ENCODE data around the gene HCST. TPM values are rescaled to one million over a fixed set of nuclear protein-coding genes. Genes with fewer than 3 reads are reported as not detected.

Gene HCST
- total RNA-seq, 4 donors from 2014 or later, result 1.2 to 1.5 TPM; not detected in 2

DNA sequence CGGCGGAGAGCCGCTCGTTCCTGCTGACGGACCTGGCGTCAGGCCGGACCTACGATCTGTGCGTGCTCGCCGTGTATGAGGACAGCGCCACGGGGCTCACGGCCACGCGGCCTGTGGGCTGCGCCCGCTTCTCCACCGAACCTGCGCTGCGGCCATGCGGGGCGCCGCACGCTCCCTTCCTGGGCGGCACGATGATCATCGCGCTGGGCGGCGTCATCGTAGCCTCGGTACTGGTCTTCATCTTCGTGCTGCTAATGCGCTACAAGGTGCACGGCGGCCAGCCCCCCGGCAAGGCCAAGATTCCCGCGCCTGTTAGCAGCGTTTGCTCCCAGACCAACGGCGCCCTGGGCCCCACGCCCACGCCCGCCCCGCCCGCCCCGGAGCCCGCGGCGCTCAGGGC is 42.2 kb downstream of the HCST start:
- H3K4me1 ChIP-seq, result no peaks in the 10 kb centered on the region
- ATAC-seq (no peak), DNase-seq (no peak)
- in situ Hi-C loops (cut with MboI; ENCODE audit: low sequenced_read_pairs in 4 of 4) (no loop called here), intact Hi-C loops (cut with DNase I; ENCODE audit: low total_unique reads) (no loop called here)
- TF ChIP-seq POLR2A (IDR thresholded peaks at IDR 0.05) (no peak), CTCF (IDR thresholded peaks at IDR 0.05 in 4 of 5, conservative IDR thresholded peaks at IDR 0.05 in 1 of 5) (no peak)
- H3K27ac ChIP-seq, result no peak overlapping the region
- peaks cover 0 to 35% of the 10 kb centered on the region in 2 donors for H3K36me3 ChIP-seq
- no peak overlapping the region for H3K4me3 ChIP-seq
- no peaks in the 10 kb centered on the region for H3K27me3 ChIP-seq
- no peaks in the 10 kb centered on the region for H3K9me3 ChIP-seq

DNA sequence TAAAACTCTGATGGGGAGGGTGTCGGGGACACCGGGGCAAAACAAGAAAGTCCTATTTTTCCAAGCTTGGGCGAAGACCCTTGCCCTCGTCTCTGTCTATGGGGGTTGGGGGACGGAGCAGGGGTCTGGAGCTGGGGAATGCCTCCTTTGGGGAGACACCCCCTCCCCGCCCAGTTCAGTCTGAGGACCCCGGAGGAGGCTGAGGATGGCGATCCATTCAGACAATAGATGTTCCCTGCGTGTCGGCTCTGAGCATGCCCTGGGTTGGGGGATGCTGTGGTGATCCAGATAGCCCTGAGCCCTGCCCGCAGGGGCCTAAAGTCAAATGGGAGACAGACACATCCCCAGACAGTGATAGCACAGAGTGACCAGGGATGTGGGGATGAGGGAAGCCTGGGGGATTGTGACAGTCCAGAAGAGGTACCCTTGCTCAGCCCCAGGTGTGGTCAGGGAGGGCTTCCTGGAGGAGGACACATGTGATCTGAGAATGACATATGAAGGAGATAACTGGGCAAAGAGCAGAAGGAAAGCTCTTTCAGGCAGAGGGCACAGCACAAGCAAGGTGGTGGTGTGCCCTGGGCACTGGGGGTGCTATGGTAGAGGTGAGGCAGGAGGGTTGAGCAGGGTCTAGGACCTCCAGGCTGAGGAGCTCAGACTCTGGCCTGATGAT is 42.9 kb downstream of the HCST start:
- ATAC-seq (no peak), DNase-seq (no peak)
- no peaks in the 10 kb centered on the region for H3K27me3 ChIP-seq
- intact Hi-C loops (cut with DNase I; ENCODE audit: low total_unique reads) (no loop called here), in situ Hi-C loops (cut with MboI; ENCODE audit: low sequenced_read_pairs in 4 of 4) (no loop called here)
- no peaks in the 10 kb centered on the region for H3K9me3 ChIP-seq
- H3K36me3 ChIP-seq, result peaks cover 0 to 29% of the 10 kb centered on the region in 2 donors
- H3K27ac ChIP-seq, result no peak overlapping the region
- H3K4me3 ChIP-seq, result no peak overlapping the region
- no peaks in the 10 kb centered on the region for H3K4me1 ChIP-seq
- no peak for TF ChIP-seq CTCF (IDR thresholded peaks at IDR 0.05 in 4 of 5, conservative IDR thresholded peaks at IDR 0.05 in 1 of 5)

DNA sequence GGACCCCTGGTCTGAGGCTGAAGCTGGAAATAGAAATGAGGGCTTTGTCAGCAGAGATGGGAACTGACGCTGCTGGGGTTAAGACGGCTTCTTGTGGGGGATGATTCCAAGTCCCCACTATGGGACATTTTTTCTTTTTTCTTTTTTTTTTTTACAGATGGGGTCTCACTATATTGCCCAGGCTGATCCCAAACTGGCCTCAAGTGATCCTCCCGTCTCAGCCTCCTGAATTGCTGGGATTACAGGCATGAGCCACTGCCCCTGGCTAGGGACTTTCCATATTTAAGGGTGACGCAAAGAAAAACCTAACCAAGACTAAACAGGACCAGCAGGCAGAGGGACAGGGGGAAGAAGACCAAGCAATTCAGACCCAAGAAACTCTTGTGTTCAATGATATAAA is 43.9 kb downstream of the HCST start:
- intact Hi-C loops (cut with DNase I; ENCODE audit: low total_unique reads) (no loop called here), in situ Hi-C loops (cut with MboI; ENCODE audit: low sequenced_read_pairs in 4 of 4) (no loop called here)
- ATAC-seq (no peak), DNase-seq (no peak)
- TF ChIP-seq POLR2A (IDR thresholded peaks at IDR 0.05), result no peak
- no peak for TF ChIP-seq CTCF (IDR thresholded peaks at IDR 0.05 in 4 of 5, conservative IDR thresholded peaks at IDR 0.05 in 1 of 5)
- H3K4me1 ChIP-seq, result no peaks in the 10 kb centered on the region
- H3K27ac ChIP-seq, result no peak overlapping the region
- no peaks in the 10 kb centered on the region for H3K9me3 ChIP-seq
- peaks cover 0 to 21% of the 10 kb centered on the region in 2 donors for H3K36me3 ChIP-seq
- no peaks in the 10 kb centered on the region for H3K27me3 ChIP-seq
- H3K4me3 ChIP-seq, result no peak overlapping the region

- intact Hi-C loops (cut with DNase I; ENCODE audit: low total_unique reads), result no loop called here
- Histone ChIP-seq H3K27me3 (no peaks in the 10 kb centered on the region), H3K36me3 (no peaks in the 10 kb centered on the region), H3K4me1 (no peaks in the 10 kb centered on the region), H3K27ac (no peak overlapping the region), H3K4me3 (no peak overlapping the region), H3K9me3 (no peaks in the 10 kb centered on the region)
- in situ Hi-C loops (cut with MboI; ENCODE audit: low sequenced_read_pairs in 4 of 4), result no loop called here
- ATAC-seq, result no peak
- DNase-seq, result no peak
- TF ChIP-seq POLR2A (IDR thresholded peaks at IDR 0.05) (no peak), CTCF (IDR thresholded peaks at IDR 0.05 in 4 of 5, conservative IDR thresholded peaks at IDR 0.05 in 1 of 5) (no peak)
These were observed 46.8 kb downstream of the HCST start for GRCh38 chr19:35949131-35949530.

Other genes with a start within 250 kb of the HCST start
- gene UPK1A, start 236.0 kb upstream of the HCST start, total RNA-seq, result not detected
- not detected for gene ZBTB32, start 198.0 kb upstream of the HCST start, total RNA-seq
- 10 to 100 TPM in 3 of 4 donors, 1 to 10 TPM in 1; 9.3 to 39.0 (median 16.8) TPM for gene KMT2B, start 184.5 kb upstream of the HCST start, total RNA-seq
- gene IGFLR1, start 160.1 kb upstream of the HCST start, total RNA-seq, result 10 to 100 TPM in 1 of 4 donors, 1 to 10 TPM in 3; 2.0 to 14.1 (median 3.0) TPM
- gene U2AF1L4, start 157.1 kb upstream of the HCST start, total RNA-seq, result 10 to 100 TPM in 2 of 4 donors, 1 to 10 TPM in 2; 5.1 to 22.9 (median 13.4) TPM
- 10 to 100 TPM; 22.2 to 45.8 (median 38.3) TPM for gene PSENEN, start 156.9 kb upstream of the HCST start, total RNA-seq
- 10 to 100 TPM; 14.8 to 19.5 (median 16.6) TPM for gene LIN37, start 154.0 kb upstream of the HCST start, total RNA-seq
- 100 to 1,000 TPM in 2 of 4 donors, 10 to 100 TPM in 2; 79.8 to 241 (median 139) TPM for gene HSPB6, start 145.5 kb upstream of the HCST start, total RNA-seq
- 1 to 10 TPM in 3 of 4 donors, under 1 TPM in 1; 0.63 to 4.3 (median 3.0) TPM for gene PROSER3, start 144.4 kb upstream of the HCST start, total RNA-seq
- gene ARHGAP33, start 127.0 kb upstream of the HCST start, total RNA-seq, result 1 to 10 TPM in 3 of 4 donors, under 1 TPM in 1; 0.22 to 4.7 (median 2.2) TPM
- gene PRODH2, start 89.7 kb upstream of the HCST start, total RNA-seq, result under 1 TPM in 1 of 4 donors, not detected in 3; 0.13 TPM
- gene NPHS1, start 50.0 kb upstream of the HCST start, total RNA-seq, result not detected
- not detected for gene KIRREL2, start 45.6 kb upstream of the HCST start, total RNA-seq
- gene APLP1, start 34.0 kb upstream of the HCST start, total RNA-seq, result under 1 TPM in 2 of 4 donors, not detected in 2; 0.27 to 0.33 TPM
- 1 to 10 TPM in 3 of 4 donors, not detected in 1; 1.2 to 2.7 (median 2.3) TPM for gene NFKBID, start 2.0 kb upstream of the HCST start, total RNA-seq
- gene TYROBP, start 5.8 kb downstream of the HCST start, total RNA-seq, result 10 to 100 TPM in 3 of 4 donors, 1 to 10 TPM in 1; 7.2 to 25.6 (median 18.2) TPM
- gene LRFN3, start 33.8 kb downstream of the HCST start, total RNA-seq, result 10 to 100 TPM in 2 of 4 donors, 1 to 10 TPM in 2; 7.4 to 18.2 (median 12.8) TPM
- 10 to 100 TPM; 42.8 to 54.9 (median 49.9) TPM for gene SDHAF1, start 92.7 kb downstream of the HCST start, total RNA-seq
- under 1 TPM in 1 of 4 donors, not detected in 3; 0.36 TPM for gene SYNE4, start 106.3 kb downstream of the HCST start, total RNA-seq
- gene ALKBH6, start 111.7 kb downstream of the HCST start, total RNA-seq, result 10 to 100 TPM; 10.6 to 50.1 (median 19.0) TPM
- 1 to 10 TPM in 3 of 4 donors, under 1 TPM in 1; 0.61 to 3.2 (median 1.8) TPM for gene CLIP3, start 130.3 kb downstream of the HCST start, total RNA-seq
- 10 to 100 TPM in 1 of 4 donors, 1 to 10 TPM in 3; 6.1 to 10.5 (median 6.1) TPM for gene THAP8, start 151.8 kb downstream of the HCST start, total RNA-seq
- gene WDR62, start 152.4 kb downstream of the HCST start, total RNA-seq, result 1 to 10 TPM in 2 of 4 donors, under 1 TPM in 2; 0.20 to 2.1 (median 1.0) TPM
- not detected for gene OVOL3, start 208.6 kb downstream of the HCST start, total RNA-seq
- gene POLR2I, start 212.3 kb downstream of the HCST start, total RNA-seq, result 10 to 100 TPM; 61.0 to 88.7 (median 79.4) TPM
- 100 to 1,000 TPM in 2 of 4 donors, 10 to 100 TPM in 2; 57.4 to 122 (median 96.7) TPM for gene TBCB, start 212.9 kb downstream of the HCST start, total RNA-seq
- 100 to 1,000 TPM in 3 of 4 donors, 10 to 100 TPM in 1; 94.8 to 252 (median 165) TPM for gene CAPNS1, start 237.5 kb downstream of the HCST start, total RNA-seq
- gene COX7A1, start 249.9 kb downstream of the HCST start, total RNA-seq, result 100 to 1,000 TPM; 165 to 421 (median 223) TPM